Esophagus squamous epithelium (tissue), 5 donors: ENCODE measurements around the gene IL22RA1. TPM values are rescaled to one million over a fixed set of nuclear protein-coding genes. Genes with fewer than 3 reads are reported as not detected.

Experiments used
- DNase-seq: peaks from one replicate; lab custom pipeline; 2025; lab: John Stamatoyannopoulos, UW
- H3K27ac ChIP-seq, 4 donors: fragments of 200-600 bp; sonication (generic); one replicate each; pipeline ENCODE4 v1.5.1; 2016 to 2019; ENCODE audit warnings: mild to moderate bottlenecking in 1 of 4
- H3K27me3 ChIP-seq, 4 donors: fragments of 200-600 bp; sonication (generic); 1 replicate in 3 of 4; 2 replicates in 1 of 4; pipeline versions ENCODE4 v1.5.1 to v1.6.0; 2017 to 2021; ENCODE audit warnings: antibody characterized with exemption in 1 of 4
- H3K36me3 ChIP-seq, 3 donors: fragments of 200-600 bp; sonication (generic); one replicate each; pipeline ENCODE4 v1.5.1; 2016 to 2019
- H3K4me1 ChIP-seq, 3 donors: fragments of 200-600 bp; sonication (generic); one replicate each; pipeline ENCODE4 v1.5.1; 2017 to 2019
- H3K4me3 ChIP-seq, 4 donors: fragments of 200-600 bp; sonication (generic); 1 replicate in 3 of 4; 2 replicates in 1 of 4; pipeline ENCODE4 v1.5.1; 2016 to 2019; ENCODE audit warnings: mild to moderate bottlenecking in 2 of 4, moderate library complexity in 1 of 4
- H3K9me3 ChIP-seq, 3 donors: fragments of 200-600 bp; sonication (generic); one replicate each; pipeline ENCODE4 v1.5.1; 2016 to 2019
- POLR2A ChIP-seq, 4 donors: fragments of 450-650 bp; IDR thresholded peaks; one replicate each; pipeline ENCODE4 v1.6.1; 2017; ENCODE audit warnings: antibody characterized with exemption in 4 of 4, mild to moderate bottlenecking in 4 of 4, moderate library complexity in 3 of 4
- WGBS, 2 donors: methylation state at CpG; one replicate each; pipeline ENCODE4 v1.1.5; 2018; 5-methylcytosine and 5-hydroxymethylcytosine counted together
- intact Hi-C: fragments of 100-400 bp; cut with DNase I; formaldehyde crosslinking; loops from one replicate; pipeline ENCODE4 v1.15.0; 2022
- total RNA-seq, 4 donors: library from RNA; depleted of rRNA; stranded (reverse); fragments of >200 nt; gene quantifications; one replicate each; pipeline ENCODE4 v1.1.0, GENCODE V29; 2016
- TF ChIP-seq, protein P1 (sequence below), 6 experiments: fragments of 450-650 bp in 4 of 6; fragments of 200-600 bp in 2 of 6; sonication (generic) in 2 of 6; IDR thresholded peaks; one replicate each; pipeline ENCODE4 v1.5.1; 2016 to 2019; ENCODE audit warnings: antibody characterized with exemption in 6 of 6, mild to moderate bottlenecking in 4 of 6, moderate library complexity in 4 of 6
- donor health status: DM: yes; HTN: yes; CAD: no.

Gene IL22RA1
- total RNA-seq, 4 donors from 2014 or later, result 3.6 to 16.0 (median 10.5) TPM

GRCh38 chr1:24117132-24117531 lies 25.8 kb downstream of the IL22RA1 start:
- intact Hi-C loops, result no loop called here
- Histone ChIP-seq H3K36me3 (peaks cover 0 to 10% (median 0%) of the 10 kb centered on the region in 3 donors), H3K27ac (peak overlapping the region; percentile 62 to 87 (median 81)), H3K9me3 (no peaks in the 10 kb centered on the region), H3K4me1 (peaks cover 31 to 57% (median 38%) of the 10 kb centered on the region in 3 donors), H3K4me3 (no peak overlapping the region), H3K27me3 (peaks cover 0 to 19% (median 0%) of the 10 kb centered on the region in 4 donors)
- DNase-seq, result no peak
- WGBS, 2 donors, result 81 to 89% methylated on average over 2 of the region's 2 CpGs
- no peak for TF ChIP-seq POLR2A (IDR thresholded peaks at IDR 0.05)
- TF ChIP-seq, protein P1, sequence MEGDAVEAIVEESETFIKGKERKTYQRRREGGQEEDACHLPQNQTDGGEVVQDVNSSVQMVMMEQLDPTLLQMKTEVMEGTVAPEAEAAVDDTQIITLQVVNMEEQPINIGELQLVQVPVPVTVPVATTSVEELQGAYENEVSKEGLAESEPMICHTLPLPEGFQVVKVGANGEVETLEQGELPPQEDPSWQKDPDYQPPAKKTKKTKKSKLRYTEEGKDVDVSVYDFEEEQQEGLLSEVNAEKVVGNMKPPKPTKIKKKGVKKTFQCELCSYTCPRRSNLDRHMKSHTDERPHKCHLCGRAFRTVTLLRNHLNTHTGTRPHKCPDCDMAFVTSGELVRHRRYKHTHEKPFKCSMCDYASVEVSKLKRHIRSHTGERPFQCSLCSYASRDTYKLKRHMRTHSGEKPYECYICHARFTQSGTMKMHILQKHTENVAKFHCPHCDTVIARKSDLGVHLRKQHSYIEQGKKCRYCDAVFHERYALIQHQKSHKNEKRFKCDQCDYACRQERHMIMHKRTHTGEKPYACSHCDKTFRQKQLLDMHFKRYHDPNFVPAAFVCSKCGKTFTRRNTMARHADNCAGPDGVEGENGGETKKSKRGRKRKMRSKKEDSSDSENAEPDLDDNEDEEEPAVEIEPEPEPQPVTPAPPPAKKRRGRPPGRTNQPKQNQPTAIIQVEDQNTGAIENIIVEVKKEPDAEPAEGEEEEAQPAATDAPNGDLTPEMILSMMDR (IDR thresholded peaks at IDR 0.05), result no peak

DNA sequence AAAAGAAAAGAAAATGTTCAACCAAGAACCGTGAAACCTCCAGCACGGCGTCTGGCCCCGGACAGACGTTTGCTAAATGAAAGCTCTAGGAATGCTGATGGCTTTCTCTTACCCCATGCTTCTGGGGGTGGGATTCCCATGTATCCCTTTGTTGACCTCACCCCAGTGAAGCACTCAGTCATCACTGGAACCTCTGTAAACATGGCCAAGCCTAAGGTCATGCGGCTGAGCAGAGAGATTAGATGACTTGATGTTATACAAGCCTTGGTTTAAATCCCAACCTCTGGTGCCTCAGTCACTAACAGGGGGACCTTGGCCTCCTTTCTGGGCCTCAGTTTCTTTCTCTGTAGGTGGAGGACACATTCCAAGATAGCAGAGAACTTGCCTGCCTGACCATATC lies 28.2 kb downstream of the IL22RA1 start:
- DNase-seq, result no peak
- Histone ChIP-seq H3K9me3 (no peaks in the 10 kb centered on the region), H3K4me1 (peaks cover 17 to 63% (median 42%) of the 10 kb centered on the region in 3 donors)

GRCh38 chr1:24113641-24114033 lies 29.3 kb downstream of the IL22RA1 start:
- intact Hi-C loops, result no loop called here
- H3K9me3 ChIP-seq, result no peaks in the 10 kb centered on the region
- H3K36me3 ChIP-seq, result no peaks in the 10 kb centered on the region
- no peak for DNase-seq
- 58 to 67% methylated on average over 2 to 5 of the region's 6 CpGs for WGBS, 2 donors
- H3K4me3 ChIP-seq, result no peak overlapping the region
- TF ChIP-seq POLR2A (IDR thresholded peaks at IDR 0.05), result no peak
- TF ChIP-seq, protein P1 (IDR thresholded peaks at IDR 0.05), result no peak
- peaks cover 10 to 62% (median 38%) of the 10 kb centered on the region in 3 donors for H3K4me1 ChIP-seq
- no peak overlapping the region for H3K27ac ChIP-seq
- H3K27me3 ChIP-seq, result peaks cover 0 to 19% (median 0%) of the 10 kb centered on the region in 4 donors

More for the DNA sequence above, 28.2 kb downstream of the IL22RA1 start:
- Histone ChIP-seq H3K36me3 (no peaks in the 10 kb centered on the region), H3K27me3 (peaks cover 0 to 19% (median 0%) of the 10 kb centered on the region in 4 donors), H3K27ac (no peak overlapping the region), H3K4me3 (no peak overlapping the region)
- intact Hi-C loops, result no loop called here
- TF ChIP-seq POLR2A (IDR thresholded peaks at IDR 0.05), result no peak
- TF ChIP-seq, protein P1 (IDR thresholded peaks at IDR 0.05), result no peak
- WGBS, 2 donors, result 88 to 95% methylated on average over 6 of the region's 6 CpGs

- peak within 1 kb of the TSS; percentile 35 to 79 (median 52) for H3K27ac ChIP-seq
- H3K4me1 ChIP-seq, result peaks cover 12 to 60% (median 37%) of the 10 kb centered on the region in 3 donors
- H3K27me3 ChIP-seq, result peaks cover 0 to 19% (median 0%) of the 10 kb centered on the region in 4 donors
- no peaks in the 10 kb centered on the region for H3K9me3 ChIP-seq
- peak within 1 kb of the TSS in 3 of 4 donors; percentile 5 to 28 (median 18) for H3K4me3 ChIP-seq
- H3K36me3 ChIP-seq, result no peaks in the 10 kb centered on the region
- TF ChIP-seq, protein P1 (IDR thresholded peaks at IDR 0.05), result peak in 5 of 6 experiments; percentile 17 to 56 (median 40)
- TF ChIP-seq POLR2A (IDR thresholded peaks at IDR 0.05), result no peak
- intact Hi-C loops, result no loop called here
- no peak for DNase-seq
- 19 to 43% methylated on average over 5 to 12 of the region's 27 CpGs for WGBS, 2 donors
Measured at GRCh38 chr1:24111996-24112779, 30.8 kb downstream of the IL22RA1 start, which contains the start of gene MYOM3. Gene MYOM3 (minus strand): TSS chr1:24112135. CDS start chr1:24108636, 3,499 bp downstream.
